ENCODE data around the gene UBN2.
"Not testable (repeated sequence)": the region's sequence is repeated elsewhere in the genome, so short reads cannot be mapped to it uniquely, and the experiment has no call there.

UBN2 gene

DNA sequence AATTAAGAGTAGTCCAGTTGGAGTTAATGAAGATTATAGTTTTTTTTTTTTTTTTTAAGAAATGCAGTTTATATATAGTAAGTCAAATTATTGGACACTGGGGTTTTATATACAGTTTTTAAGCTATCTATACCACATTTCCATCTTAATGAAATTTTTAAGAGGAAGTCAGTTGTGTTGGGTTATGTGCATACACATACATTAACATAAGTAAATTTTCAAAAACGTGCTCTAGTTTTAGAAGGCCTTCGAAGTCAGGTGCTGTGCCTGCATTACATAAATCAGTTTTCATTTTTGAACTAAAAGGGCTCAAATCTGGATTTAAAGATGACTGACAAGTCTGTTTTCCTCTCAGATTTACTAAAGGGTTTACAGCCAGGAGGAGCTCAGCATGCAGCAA is 62.5 kb downstream of the UBN2 start:
- H3K27ac ChIP-seq: no peak overlapping the region
- no peak for DNase-seq (ENCODE audit: low read depth, low spot score)

DNA sequence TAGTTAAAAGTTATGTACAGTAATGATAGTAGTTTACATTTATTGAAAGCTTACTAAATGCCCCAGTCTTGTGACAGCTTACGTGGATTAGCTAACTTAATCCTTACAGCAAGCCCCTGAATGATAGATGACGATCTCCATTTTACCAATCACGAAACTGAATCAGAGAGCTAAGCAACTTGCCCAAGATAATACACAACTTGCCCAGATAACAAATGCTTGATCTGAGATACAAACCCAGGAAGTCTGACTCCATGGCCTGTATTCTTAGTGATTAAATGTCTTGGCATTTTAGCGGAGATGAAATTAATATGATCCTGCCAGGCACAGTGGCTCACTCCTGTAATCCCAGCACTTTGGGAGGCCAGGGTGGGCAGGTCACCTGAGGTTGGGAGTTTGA is 63.2 kb downstream of the UBN2 start:
- DNase-seq (ENCODE audit: low read depth, low spot score): no peak

DNA sequence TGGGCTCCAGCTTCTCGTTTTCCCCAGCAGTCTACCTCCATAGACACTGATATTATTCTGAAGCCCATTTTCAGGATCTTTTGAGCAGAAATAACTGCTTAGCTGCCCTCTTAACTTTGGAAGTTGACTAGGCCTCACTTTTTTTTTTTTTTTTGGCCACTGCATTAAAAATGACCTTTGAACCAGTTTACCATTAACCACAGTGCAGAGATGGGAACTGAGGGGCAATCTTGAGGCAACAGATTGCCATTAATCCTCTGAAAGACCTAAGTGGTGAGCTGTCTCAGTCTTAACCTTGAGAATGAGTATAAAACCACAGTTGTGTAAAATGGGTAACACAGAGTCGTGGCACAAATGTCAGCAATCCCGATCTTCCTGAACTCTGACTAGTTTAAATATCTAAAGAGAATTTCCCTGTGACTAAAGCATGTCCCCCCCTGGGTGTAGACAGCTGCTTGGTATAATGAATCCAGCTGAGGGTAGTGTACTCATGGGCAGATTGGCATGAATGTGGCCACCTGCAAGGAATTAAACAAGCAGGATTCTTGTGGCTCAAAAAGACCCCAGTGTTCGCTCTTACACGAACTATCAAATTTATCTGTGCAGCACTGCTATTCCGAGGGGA is 64.0 kb downstream of the UBN2 start:
- no peak for DNase-seq (ENCODE audit: low read depth, low spot score)
- no peak overlapping the region for H3K27ac ChIP-seq

More for the DNA sequence above, 63.2 kb downstream of the UBN2 start:
- H3K27ac ChIP-seq: no peak overlapping the region

DNA sequence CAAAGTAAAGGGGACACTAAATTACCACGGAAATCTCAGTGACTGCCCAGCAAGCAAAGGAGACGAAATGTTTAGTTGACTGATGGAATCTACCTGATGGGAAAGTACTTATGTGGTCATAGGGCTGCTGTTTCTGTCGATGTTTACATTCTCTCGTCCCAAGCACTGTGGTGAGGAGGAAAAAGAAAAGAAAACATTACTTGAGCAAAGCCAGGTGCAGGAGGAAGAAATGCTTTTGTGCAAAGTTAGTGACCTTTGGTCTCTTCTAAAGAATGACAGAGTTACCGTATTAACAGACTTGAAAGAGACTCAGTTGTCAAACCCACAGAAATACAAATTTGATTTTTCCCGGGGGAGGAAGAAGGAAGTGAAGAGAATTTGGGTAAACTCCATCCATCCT is 66.8 kb downstream of the UBN2 start:
- H3K27ac ChIP-seq: no peak overlapping the region
- no peak for DNase-seq (ENCODE audit: low read depth, low spot score)

- H3K27ac ChIP-seq: no peak overlapping the region
- DNase-seq (ENCODE audit: low read depth, low spot score): no peak
Measured at GRCh38 chr7:139299296-139299695, 68.3 kb downstream of the UBN2 start.

- H3K27ac ChIP-seq: no peak overlapping the region
- no peak for DNase-seq (ENCODE audit: low read depth, low spot score)
Measured at GRCh38 chr7:139300390-139300789, 69.4 kb downstream of the UBN2 start.

GRCh38 chr7:139304517-139304916 is 73.5 kb downstream of the UBN2 start:
- no peak overlapping the region for H3K27ac ChIP-seq
- DNase-seq (ENCODE audit: low read depth, low spot score): no peak

- DNase-seq (ENCODE audit: low read depth, low spot score): no peak
- H3K27ac ChIP-seq: no peak overlapping the region
Measured at GRCh38 chr7:139317939-139318505, 87.0 kb downstream of the UBN2 start.

DNA sequence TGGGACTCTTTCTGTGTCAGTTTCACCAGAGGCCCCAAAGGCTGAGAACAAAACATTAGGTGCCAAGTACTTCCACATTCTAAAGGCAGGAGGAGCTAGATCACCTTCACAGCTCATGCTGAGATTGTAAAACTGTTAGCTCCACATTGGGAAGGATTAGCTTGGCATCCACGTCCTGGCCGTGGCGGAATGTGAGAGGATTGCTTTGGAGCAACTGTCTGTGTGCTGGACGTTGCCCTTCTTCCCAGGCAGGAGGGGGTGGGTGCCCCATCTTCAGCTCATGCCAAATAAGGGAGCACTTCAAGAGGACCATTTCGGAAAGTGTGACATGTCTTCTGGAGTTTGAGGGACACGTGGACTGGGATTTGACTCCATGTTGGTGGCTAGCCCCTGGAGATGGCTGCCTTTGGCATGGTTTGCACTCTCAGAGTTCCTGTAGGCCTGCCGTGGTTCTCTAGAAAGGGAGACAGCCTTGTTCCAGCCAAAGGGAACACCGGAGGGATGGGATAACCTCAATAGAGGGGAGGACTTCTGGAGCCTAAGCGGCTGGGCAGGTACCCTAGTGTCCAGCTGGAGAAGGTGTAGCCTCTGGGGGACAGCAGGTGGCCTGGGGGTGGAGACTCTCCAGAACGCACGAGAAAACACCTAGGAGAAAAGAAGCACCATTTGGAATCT is 90.2 kb downstream of the UBN2 start:
- H3K27ac ChIP-seq: no peak overlapping the region
- no peak for DNase-seq (ENCODE audit: low read depth, low spot score)

GRCh38 chr7:139324709-139325108 is 93.7 kb downstream of the UBN2 start:
- DNase-seq (ENCODE audit: low read depth, low spot score); H3K27ac ChIP-seq: not testable (repeated sequence)

- no peak overlapping the region for H3K27ac ChIP-seq
- peak; percentile 34 for DNase-seq (ENCODE audit: low read depth, low spot score)
Measured at GRCh38 chr7:139328375-139328774, 97.3 kb downstream of the UBN2 start.

DNA sequence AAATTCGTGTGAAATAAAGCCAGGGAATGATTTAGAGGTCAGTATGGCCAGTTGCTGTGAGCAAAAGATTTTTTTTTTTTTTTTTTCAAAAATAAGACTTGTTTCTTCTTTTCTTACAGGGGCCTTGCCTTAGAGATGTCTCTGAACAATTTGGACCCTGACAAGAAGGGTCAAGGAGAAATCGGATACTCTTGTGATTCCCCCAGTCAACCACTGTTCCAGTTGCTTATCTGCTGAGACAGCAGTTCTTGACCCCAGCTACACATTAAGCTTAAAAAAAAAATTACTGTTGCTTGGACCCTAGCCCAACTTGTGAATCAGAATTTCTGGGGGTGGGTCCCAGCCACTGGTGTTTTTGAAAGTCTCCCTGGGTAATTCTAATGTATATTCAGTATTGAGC is 98.1 kb downstream of the UBN2 start:
- H3K27ac ChIP-seq: no peak overlapping the region
- no peak for DNase-seq (ENCODE audit: low read depth, low spot score)

DNA sequence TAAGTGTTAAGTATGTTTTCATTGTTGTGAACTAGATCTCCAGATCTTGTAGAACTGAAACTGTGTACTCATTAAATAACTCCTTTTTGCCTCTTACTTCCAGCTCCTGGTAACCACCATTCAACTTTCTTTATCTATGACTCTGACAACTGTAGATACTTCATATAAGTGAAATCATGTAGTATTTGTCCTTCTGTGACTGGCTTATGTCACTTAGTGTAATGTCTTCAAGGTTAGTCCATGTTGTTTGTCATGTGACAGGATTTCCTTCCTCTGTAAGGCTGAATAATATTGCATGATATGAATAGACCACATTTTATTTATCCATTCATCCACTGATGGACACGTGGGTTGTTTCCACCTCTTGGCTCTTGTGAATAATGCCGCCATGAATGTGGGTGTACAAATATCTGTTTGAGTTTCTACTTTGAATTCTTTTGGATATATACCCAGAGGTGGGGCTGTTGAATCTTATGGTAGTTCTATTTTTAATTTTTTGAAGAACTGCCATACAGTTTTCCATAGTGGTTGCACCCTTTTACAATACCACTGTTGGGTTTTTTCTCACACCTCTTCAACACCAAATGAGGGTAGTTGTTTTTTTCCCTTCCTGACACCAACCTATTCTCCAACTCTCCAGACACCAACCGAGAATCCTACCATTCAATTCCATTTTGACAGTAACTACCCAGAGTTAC is 99.4 kb downstream of the UBN2 start:
- DNase-seq (ENCODE audit: low read depth, low spot score): no peak

GRCh38 chr7:139332697-139333359 is 101.8 kb downstream of the UBN2 start:
- DNase-seq (ENCODE audit: low read depth, low spot score): no peak
- H3K27ac ChIP-seq: no peak overlapping the region

More for the DNA sequence above, 99.4 kb downstream of the UBN2 start:
- no peak overlapping the region for H3K27ac ChIP-seq

GRCh38 chr7:139333443-139333842 is 102.4 kb downstream of the UBN2 start:
- DNase-seq (ENCODE audit: low read depth, low spot score); H3K27ac ChIP-seq: not testable (repeated sequence)

DNA sequence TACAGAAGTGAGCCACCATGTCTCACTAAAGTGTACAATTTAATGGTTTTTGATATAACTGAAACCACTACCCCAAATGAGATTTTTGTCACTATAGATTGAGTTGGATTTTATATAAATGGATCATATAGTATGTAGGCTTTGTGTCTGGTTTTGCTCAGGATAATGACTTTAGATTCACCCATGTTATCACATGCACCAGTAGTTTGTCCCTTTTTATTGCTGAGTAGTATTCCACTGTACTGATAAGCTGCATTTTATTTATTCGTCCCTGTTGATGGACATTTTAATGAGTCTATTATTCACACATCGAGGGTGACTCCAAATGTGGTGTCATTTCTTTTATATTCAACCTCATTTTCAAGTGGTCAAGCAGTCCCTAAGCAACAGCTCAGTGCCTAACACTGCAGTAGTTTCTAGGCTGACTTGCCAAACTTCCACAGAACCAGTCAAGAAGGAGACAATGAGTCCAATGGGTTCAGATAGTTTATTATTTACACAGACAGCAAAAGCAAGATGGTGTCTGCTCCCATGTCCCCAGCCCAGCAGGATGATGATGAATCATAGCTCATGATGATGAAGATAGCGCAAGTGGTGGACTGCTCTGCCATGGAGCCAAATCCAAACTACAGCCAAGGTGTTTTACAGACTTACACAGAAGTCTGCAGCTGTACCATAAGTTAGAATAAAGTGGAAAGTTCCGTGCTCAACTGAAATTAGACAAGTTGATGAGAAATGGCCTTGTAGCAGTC is 103.5 kb downstream of the UBN2 start:
- no peak overlapping the region for H3K27ac ChIP-seq
- DNase-seq (ENCODE audit: low read depth, low spot score): no peak

DNA sequence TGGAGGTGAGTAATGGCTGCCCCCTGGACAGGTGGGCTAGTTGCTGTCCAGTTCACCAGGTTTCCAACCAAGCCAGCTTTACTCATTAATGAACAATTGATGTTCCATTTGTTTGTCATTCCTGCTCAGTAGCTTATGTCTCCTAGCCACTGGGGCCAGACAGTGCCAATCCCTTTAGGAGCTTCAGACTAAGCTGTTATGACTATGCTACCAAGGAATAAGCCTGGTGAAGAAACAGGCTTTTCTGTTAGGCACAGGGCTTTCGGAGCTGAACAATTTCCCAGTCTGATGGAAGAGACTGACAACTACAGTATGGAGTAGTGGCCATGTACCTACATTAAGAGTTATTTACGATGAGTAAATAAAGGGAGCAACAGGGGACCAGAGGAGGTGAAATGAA is 108.0 kb downstream of the UBN2 start:
- no peak for DNase-seq (ENCODE audit: low read depth, low spot score)
- H3K27ac ChIP-seq: no peak overlapping the region

DNA sequence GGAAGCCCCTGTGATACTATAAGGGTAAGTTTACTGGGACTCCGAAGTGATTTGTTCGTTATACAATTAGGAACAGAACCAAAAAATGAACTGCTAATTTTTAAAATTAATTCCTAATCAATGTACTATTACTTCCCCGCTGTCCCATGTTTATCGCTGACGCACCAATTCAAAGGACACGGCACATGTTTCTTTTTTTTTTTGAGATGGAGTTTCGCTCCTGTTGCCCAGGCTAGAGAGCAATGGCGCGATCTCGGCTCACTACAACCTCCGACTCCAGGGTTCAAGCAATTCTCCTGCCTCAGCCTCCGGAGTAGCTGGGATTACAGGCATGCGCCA is 108.6 kb downstream of the UBN2 start:
- peak overlapping the region; percentile 96 for H3K27ac ChIP-seq
- no peak for DNase-seq (ENCODE audit: low read depth, low spot score)

- peak overlapping the region; percentile 96 for H3K27ac ChIP-seq
- DNase-seq (ENCODE audit: low read depth, low spot score): peak; percentile 96
Measured at GRCh38 chr7:139340037-139340807, 109.2 kb downstream of the UBN2 start.

DNA sequence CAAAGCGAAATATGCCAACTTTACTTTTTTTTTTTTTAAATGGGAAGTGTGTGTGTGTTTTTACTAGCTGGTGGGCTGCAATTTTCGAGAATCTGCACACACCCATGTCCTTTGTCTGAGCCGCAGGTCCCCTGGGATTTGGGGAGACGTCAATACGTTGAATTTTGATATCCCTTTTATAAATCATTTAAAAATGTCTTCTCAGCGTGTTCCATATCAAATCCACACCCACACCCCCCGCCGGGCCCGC is 109.7 kb downstream of the UBN2 start:
- peak overlapping the region; percentile 96 for H3K27ac ChIP-seq
- DNase-seq (ENCODE audit: low read depth, low spot score): no peak
